ENCODE measurements around the gene FCGR1A. TPM values are rescaled to one million over a fixed set of nuclear protein-coding genes. Genes with fewer than 3 reads are reported as not detected.
A peak's percentile ranks its signal among the peaks of the same experiment; 100 is the strongest.
"Not testable (repeated sequence)": the region's sequence is repeated elsewhere in the genome, so short reads cannot be mapped to it uniquely, and the experiment has no call there.

The FCGR1A gene
- total RNA-seq, 1 experiment from 2014 or later: not detected

GRCh38 chr1:149792912-149793515, 10.5 kb downstream of the FCGR1A start:
- not testable (repeated sequence) for H3K27ac ChIP-seq; H3K9me3 ChIP-seq (replicated peaks); H3K27me3 ChIP-seq (replicated peaks); H3K4me1 ChIP-seq (replicated peaks); H3K36me3 ChIP-seq
- peak overlapping the region; percentile 31 for H3K4me3 ChIP-seq
- DNase-seq (ENCODE audit: low read depth in 1 of 2, low spot score in 2 of 2): peak; percentile 38 to 52

- not testable (repeated sequence) for H3K27me3 ChIP-seq (replicated peaks); DNase-seq (ENCODE audit: low read depth in 1 of 2, low spot score in 2 of 2); H3K27ac ChIP-seq; H3K4me3 ChIP-seq; H3K36me3 ChIP-seq; H3K4me1 ChIP-seq (replicated peaks); H3K9me3 ChIP-seq (replicated peaks)
Observed at GRCh38 chr1:149793885-149794284, 11.4 kb downstream of the FCGR1A start.

GRCh38 chr1:149801628-149802027, 19.1 kb downstream of the FCGR1A start:
- H3K9me3 ChIP-seq (replicated peaks); H3K36me3 ChIP-seq; DNase-seq (ENCODE audit: low read depth in 1 of 2, low spot score in 2 of 2); H3K4me1 ChIP-seq (replicated peaks); H3K27ac ChIP-seq; H3K4me3 ChIP-seq; H3K27me3 ChIP-seq (replicated peaks): not testable (repeated sequence)

- H3K9me3 ChIP-seq (replicated peaks); H3K27ac ChIP-seq; H3K4me3 ChIP-seq; H3K4me1 ChIP-seq (replicated peaks); DNase-seq (ENCODE audit: low read depth in 1 of 2, low spot score in 2 of 2); H3K36me3 ChIP-seq; H3K27me3 ChIP-seq (replicated peaks): not testable (repeated sequence)
Observed at GRCh38 chr1:149804417-149805080, 22.1 kb downstream of the FCGR1A start.

- not testable (repeated sequence) for H3K4me3 ChIP-seq; DNase-seq (ENCODE audit: low read depth in 1 of 2, low spot score in 2 of 2)
Observed at GRCh38 chr1:149810697-149811405, 28.4 kb downstream of the FCGR1A start.

GRCh38 chr1:149811514-149811889, 29.0 kb downstream of the FCGR1A start:
- H3K36me3 ChIP-seq; H3K9me3 ChIP-seq (replicated peaks); H3K27me3 ChIP-seq (replicated peaks); H3K4me3 ChIP-seq; H3K4me1 ChIP-seq (replicated peaks); H3K27ac ChIP-seq: not testable (repeated sequence)
- peak in 1 of 2 experiments; percentile 10 for DNase-seq (ENCODE audit: low read depth in 1 of 2, low spot score in 2 of 2)

More at GRCh38 chr1:149810697-149811405, 28.4 kb downstream of the FCGR1A start:
- H3K27ac ChIP-seq; H3K27me3 ChIP-seq (replicated peaks); H3K4me1 ChIP-seq (replicated peaks); H3K9me3 ChIP-seq (replicated peaks); H3K36me3 ChIP-seq: not testable (repeated sequence)

- Histone ChIP-seq H3K4me3 (peak overlapping the region; percentile 30), H3K27ac (peak overlapping the region; percentile 59)
Observed at GRCh38 chr1:149811890-149812829, 29.7 kb downstream of the FCGR1A start.

GRCh38 chr1:149812893-149813801, 30.7 kb downstream of the FCGR1A start:
- not testable (repeated sequence) for H3K36me3 ChIP-seq; H3K9me3 ChIP-seq (replicated peaks); H3K27me3 ChIP-seq (replicated peaks); H3K4me1 ChIP-seq (replicated peaks)
- H3K4me3 ChIP-seq: peak overlapping the region; percentile 42
- peak overlapping the region; percentile 64 for H3K27ac ChIP-seq
- peak; percentile 53 to 71 for DNase-seq (ENCODE audit: low read depth in 1 of 2, low spot score in 2 of 2)

More at GRCh38 chr1:149811890-149812829, 29.7 kb downstream of the FCGR1A start:
- not testable (repeated sequence) for H3K4me1 ChIP-seq (replicated peaks); H3K36me3 ChIP-seq; H3K9me3 ChIP-seq (replicated peaks); H3K27me3 ChIP-seq (replicated peaks)
- DNase-seq (ENCODE audit: low read depth in 1 of 2, low spot score in 2 of 2): peak; percentile 84 to 92

- DNase-seq (ENCODE audit: low read depth in 1 of 2, low spot score in 2 of 2); H3K36me3 ChIP-seq; H3K27ac ChIP-seq; H3K4me1 ChIP-seq (replicated peaks); H3K4me3 ChIP-seq; H3K9me3 ChIP-seq (replicated peaks); H3K27me3 ChIP-seq (replicated peaks): not testable (repeated sequence)
Observed at GRCh38 chr1:149820387-149820786, 37.9 kb downstream of the FCGR1A start.

- not testable (repeated sequence) for H3K4me3 ChIP-seq; H3K9me3 ChIP-seq (replicated peaks); DNase-seq (ENCODE audit: low read depth in 1 of 2, low spot score in 2 of 2); H3K27me3 ChIP-seq (replicated peaks); H3K36me3 ChIP-seq; H3K4me1 ChIP-seq (replicated peaks); H3K27ac ChIP-seq
Observed at GRCh38 chr1:149826555-149826954, 44.1 kb downstream of the FCGR1A start.

- not testable (repeated sequence) for H3K27ac ChIP-seq; H3K4me1 ChIP-seq (replicated peaks); H3K36me3 ChIP-seq; DNase-seq (ENCODE audit: low read depth in 1 of 2, low spot score in 2 of 2); H3K27me3 ChIP-seq (replicated peaks); H3K9me3 ChIP-seq (replicated peaks); H3K4me3 ChIP-seq
Observed at GRCh38 chr1:149831764-149832315, 49.3 kb downstream of the FCGR1A start.

GRCh38 chr1:149832316-149833126, 50.0 kb downstream of the FCGR1A start:
- H3K4me3 ChIP-seq; H3K36me3 ChIP-seq; H3K4me1 ChIP-seq (replicated peaks); DNase-seq (ENCODE audit: low read depth in 1 of 2, low spot score in 2 of 2); H3K9me3 ChIP-seq (replicated peaks); H3K27ac ChIP-seq; H3K27me3 ChIP-seq (replicated peaks): not testable (repeated sequence)
